NCI-H2227 treated with DMSO at 0.1 percent for 48 hours (cell line): ENCODE data around the gene ZNRF1.

ENCODE experiments used
- DNase-seq: peaks from one replicate; lab custom pipeline; 2025; lab: John Stamatoyannopoulos, UW

ZNRF1 gene

GRCh38 chr16:75099738-75100602 lies 101.1 kb downstream of the ZNRF1 start:
- DNase-seq: no peak

GRCh38 chr16:75100603-75100990 lies 101.8 kb downstream of the ZNRF1 start:
- DNase-seq: no peak

- no peak for DNase-seq
These were observed 102.8 kb downstream of the ZNRF1 start for GRCh38 chr16:75101635-75102034.

- DNase-seq: no peak
These were observed 103.8 kb downstream of the ZNRF1 start for GRCh38 chr16:75102595-75102994.

GRCh38 chr16:75103994-75104393 lies 105.2 kb downstream of the ZNRF1 start:
- DNase-seq: no peak

- DNase-seq: no peak
These were observed 106.0 kb downstream of the ZNRF1 start for GRCh38 chr16:75104836-75105235.

- DNase-seq: no peak
These were observed 106.7 kb downstream of the ZNRF1 start for GRCh38 chr16:75105306-75106061.

- DNase-seq: no peak
These were observed 107.8 kb downstream of the ZNRF1 start for GRCh38 chr16:75106351-75107274.

- DNase-seq: no peak
These were observed 108.7 kb downstream of the ZNRF1 start for GRCh38 chr16:75107505-75107904.

- no peak for DNase-seq
These were observed 110.2 kb downstream of the ZNRF1 start for GRCh38 chr16:75108792-75109731.

GRCh38 chr16:75109732-75110243 lies 111.0 kb downstream of the ZNRF1 start:
- no peak for DNase-seq

- DNase-seq: peak; percentile 45
These were observed 112.1 kb downstream of the ZNRF1 start for GRCh38 chr16:75110637-75111513.

GRCh38 chr16:75111514-75111940 lies 112.7 kb downstream of the ZNRF1 start:
- DNase-seq: no peak

GRCh38 chr16:75111961-75112733 lies 113.3 kb downstream of the ZNRF1 start:
- DNase-seq: no peak

- no peak for DNase-seq
These were observed 114.1 kb downstream of the ZNRF1 start for GRCh38 chr16:75112734-75113491.

GRCh38 chr16:75113541-75114121 lies 114.8 kb downstream of the ZNRF1 start:
- no peak for DNase-seq

- no peak for DNase-seq
These were observed 115.5 kb downstream of the ZNRF1 start for GRCh38 chr16:75114179-75114945.
